Activated naive CD4-positive, alpha-beta T cell treated with anti-CD3 and anti-CD28 coated beads, Interleukin-2, amount 50 U/mL, for 24 hours (primary cell): Measurements from ENCODE around the gene SLC35B2.

Experiments used
- H3K27ac Mint-ChIP-seq: one replicate; pipeline ENCODE4 v1.8.0; 2021; ENCODE audit warnings: mild to moderate bottlenecking, mixed read lengths
- H3K27me3 Mint-ChIP-seq: one replicate; pipeline ENCODE4 v1.8.0; 2021; ENCODE audit warnings: mixed read lengths
- H3K36me3 Mint-ChIP-seq: one replicate; pipeline ENCODE4 v1.8.0; 2021; ENCODE audit warnings: mixed read lengths
- H3K4me1 Mint-ChIP-seq: one replicate; pipeline ENCODE4 v1.8.0; 2021; ENCODE audit warnings: mixed read lengths
- H3K4me3 Mint-ChIP-seq: one replicate; pipeline ENCODE4 v1.8.0; 2021; ENCODE audit warnings: mild to moderate bottlenecking, mixed read lengths
- H3K9me3 Mint-ChIP-seq: one replicate; pipeline ENCODE4 v1.8.0; 2021; ENCODE audit warnings: mixed read lengths

SLC35B2 gene

GRCh38 chr6:44265007-44265721, 7.8 kb upstream of the SLC35B2 start, which contains the start of gene NFKBIE:
Gene NFKBIE, minus strand, starts transcription at chr6:44265551. Its CDS starts 205 bp downstream, at chr6:44265346.
- Mint-ChIP-seq H3K4me1 (peaks cover 60% of the 10 kb centered on the region), H3K36me3 (peaks cover 8% of the 10 kb centered on the region), H3K4me3 (peak within 1 kb of the TSS; percentile 98), H3K27me3 (peaks cover 10% of the 10 kb centered on the region), H3K27ac (peak within 1 kb of the TSS; percentile 89), H3K9me3 (no peaks in the 10 kb centered on the region)

GRCh38 chr6:44264154-44265006, 7.1 kb upstream of the SLC35B2 start:
- Mint-ChIP-seq H3K9me3 (no peaks in the 10 kb centered on the region), H3K27ac (peak overlapping the region; percentile 90), H3K4me3 (peak overlapping the region; percentile 98), H3K27me3 (peaks cover 3% of the 10 kb centered on the region), H3K36me3 (peaks cover 8% of the 10 kb centered on the region), H3K4me1 (peaks cover 59% of the 10 kb centered on the region)

GRCh38 chr6:44263354-44264100, 6.2 kb upstream of the SLC35B2 start:
- Mint-ChIP-seq H3K4me3 (peak overlapping the region; percentile 98), H3K36me3 (peaks cover 10% of the 10 kb centered on the region), H3K9me3 (no peaks in the 10 kb centered on the region), H3K27ac (peak overlapping the region; percentile 90), H3K27me3 (no peaks in the 10 kb centered on the region), H3K4me1 (peaks cover 58% of the 10 kb centered on the region)

- H3K4me1 Mint-ChIP-seq, result peaks cover 63% of the 10 kb centered on the region
- H3K9me3 Mint-ChIP-seq, result no peaks in the 10 kb centered on the region
- H3K36me3 Mint-ChIP-seq, result peaks cover 10% of the 10 kb centered on the region
- H3K4me3 Mint-ChIP-seq, result peak overlapping the region; percentile 98
- H3K27me3 Mint-ChIP-seq, result no peaks in the 10 kb centered on the region
- H3K27ac Mint-ChIP-seq, result peak overlapping the region; percentile 90
Observed at GRCh38 chr6:44262467-44263353, 5.4 kb upstream of the SLC35B2 start.

GRCh38 chr6:44261581-44261980, 4.3 kb upstream of the SLC35B2 start:
- no peak overlapping the region for H3K27ac Mint-ChIP-seq

GRCh38 chr6:44260451-44261297, 3.3 kb upstream of the SLC35B2 start:
- peak overlapping the region; percentile 3 for H3K27ac Mint-ChIP-seq
- H3K4me1 Mint-ChIP-seq, result peaks cover 60% of the 10 kb centered on the region
- no peaks in the 10 kb centered on the region for H3K9me3 Mint-ChIP-seq
- H3K4me3 Mint-ChIP-seq, result peak overlapping the region; percentile 5
- peaks cover 10% of the 10 kb centered on the region for H3K36me3 Mint-ChIP-seq
- no peaks in the 10 kb centered on the region for H3K27me3 Mint-ChIP-seq

More at GRCh38 chr6:44261581-44261980, 4.3 kb upstream of the SLC35B2 start:
- Mint-ChIP-seq H3K4me1 (peaks cover 58% of the 10 kb centered on the region), H3K9me3 (no peaks in the 10 kb centered on the region), H3K4me3 (no peak overlapping the region), H3K27me3 (no peaks in the 10 kb centered on the region), H3K36me3 (peaks cover 10% of the 10 kb centered on the region)

GRCh38 chr6:44260011-44260410, 2.7 kb upstream of the SLC35B2 start:
- peaks cover 10% of the 10 kb centered on the region for H3K36me3 Mint-ChIP-seq
- H3K27me3 Mint-ChIP-seq, result no peaks in the 10 kb centered on the region
- H3K27ac Mint-ChIP-seq, result no peak overlapping the region
- peaks cover 67% of the 10 kb centered on the region for H3K4me1 Mint-ChIP-seq
- H3K9me3 Mint-ChIP-seq, result no peaks in the 10 kb centered on the region
- H3K4me3 Mint-ChIP-seq, result no peak overlapping the region

GRCh38 chr6:44258921-44259320, 1.6 kb upstream of the SLC35B2 start:
- peak overlapping the region; percentile 84 for H3K4me3 Mint-ChIP-seq
- no peaks in the 10 kb centered on the region for H3K9me3 Mint-ChIP-seq
- H3K36me3 Mint-ChIP-seq, result peaks cover 13% of the 10 kb centered on the region
- peaks cover 68% of the 10 kb centered on the region for H3K4me1 Mint-ChIP-seq
- peak overlapping the region; percentile 27 for H3K27ac Mint-ChIP-seq
- H3K27me3 Mint-ChIP-seq, result no peaks in the 10 kb centered on the region

GRCh38 chr6:44258325-44258863, 1.1 kb upstream of the SLC35B2 start:
- H3K27ac Mint-ChIP-seq, result peak overlapping the region; percentile 70
- H3K36me3 Mint-ChIP-seq, result peaks cover 18% of the 10 kb centered on the region
- peak overlapping the region; percentile 84 for H3K4me3 Mint-ChIP-seq
- H3K27me3 Mint-ChIP-seq, result no peaks in the 10 kb centered on the region
- no peaks in the 10 kb centered on the region for H3K9me3 Mint-ChIP-seq
- H3K4me1 Mint-ChIP-seq, result peaks cover 67% of the 10 kb centered on the region

- peaks cover 67% of the 10 kb centered on the region for H3K4me1 Mint-ChIP-seq
- H3K27me3 Mint-ChIP-seq, result no peaks in the 10 kb centered on the region
- no peaks in the 10 kb centered on the region for H3K9me3 Mint-ChIP-seq
- H3K27ac Mint-ChIP-seq, result peak overlapping the region; percentile 85
- peaks cover 18% of the 10 kb centered on the region for H3K36me3 Mint-ChIP-seq
- peak overlapping the region; percentile 84 for H3K4me3 Mint-ChIP-seq
Observed at GRCh38 chr6:44257753-44258324, 511 bp upstream of the SLC35B2 start.

- Mint-ChIP-seq H3K4me3 (peak overlapping the region; percentile 90), H3K4me1 (peaks cover 66% of the 10 kb centered on the region), H3K9me3 (no peaks in the 10 kb centered on the region), H3K27ac (peak overlapping the region; percentile 85), H3K36me3 (peaks cover 27% of the 10 kb centered on the region), H3K27me3 (no peaks in the 10 kb centered on the region)
Observed at GRCh38 chr6:44256775-44257024, 628 bp downstream of the SLC35B2 start.

- Mint-ChIP-seq H3K9me3 (no peaks in the 10 kb centered on the region), H3K4me3 (peak overlapping the region; percentile 90), H3K4me1 (peaks cover 70% of the 10 kb centered on the region), H3K36me3 (peaks cover 30% of the 10 kb centered on the region), H3K27ac (peak overlapping the region; percentile 85), H3K27me3 (no peaks in the 10 kb centered on the region)
Observed at GRCh38 chr6:44255871-44256774, 1.2 kb downstream of the SLC35B2 start.
